Calu3 (cell line): ENCODE results near the gene ASXL2. TPM values are rescaled to one million over a fixed set of nuclear protein-coding genes. Genes with fewer than 3 reads are reported as not detected.
"Not testable (repeated sequence)": the region's sequence is repeated elsewhere in the genome, so short reads cannot be mapped to it uniquely, and the experiment has no call there.

ENCODE experiments used
- BruUV-seq: library from RNA; stranded (reverse); fragments of 400-500 nt; replicated peaks from 2 replicates; lab custom pipeline; 2021; lab: Mats Ljungman, UMichigan
- CTCF ChIA-PET: fragments of 300-600 bp; sonication (Branson Sonifier 250); formaldehyde crosslinking; loops from one replicate; lab custom pipeline; 2022; ENCODE audit warnings: antibody characterized with exemption; lab: Charles Lee
- DNase-seq: peaks from one replicate; pipeline ENCODE4 v3.0.0; 2022
- H3K27ac Mint-ChIP-seq: one replicate; pipeline ENCODE4 v1.8.0; 2022; ENCODE audit warnings: mixed read lengths; ENCODE audit not compliant: unreplicated experiment
- H3K27me3 Mint-ChIP-seq: one replicate; pipeline ENCODE4 v1.8.0; 2022; ENCODE audit warnings: mixed read lengths; ENCODE audit not compliant: unreplicated experiment
- H3K36me3 Mint-ChIP-seq: one replicate; pipeline ENCODE4 v1.8.0; 2022; ENCODE audit warnings: mild to moderate bottlenecking, moderate library complexity, mixed read lengths; ENCODE audit not compliant: insufficient read depth, unreplicated experiment
- H3K4me1 Mint-ChIP-seq: one replicate; pipeline ENCODE4 v1.8.0; 2022; ENCODE audit warnings: mild to moderate bottlenecking, low read depth, mixed read lengths; ENCODE audit not compliant: unreplicated experiment
- H3K4me3 Mint-ChIP-seq: one replicate; pipeline ENCODE4 v1.8.0; 2022; ENCODE audit warnings: mild to moderate bottlenecking, low read depth, moderate library complexity, mixed read lengths; ENCODE audit not compliant: unreplicated experiment
- H3K9me3 Mint-ChIP-seq: one replicate; pipeline ENCODE4 v1.8.0; 2022; ENCODE audit warnings: low read depth, mixed read lengths; ENCODE audit not compliant: unreplicated experiment
- intact Hi-C: fragments of 100-400 bp; cut with micrococcal nuclease; formaldehyde crosslinking; loops from one replicate; pipeline ENCODE4 v1.10.0; 2022; ENCODE audit not compliant: unreplicated experiment
- total RNA-seq: library from RNA; stranded (reverse); gene quantifications from 2 replicates; pipeline ENCODE4 v1.2.3, GENCODE V29; 2022
- TF ChIP-seq, protein P1 (sequence below): fragments of 200-600 bp; IDR thresholded peaks from one replicate; pipeline ENCODE4 v1.8.0; 2022; ENCODE audit warnings: antibody characterized with exemption; ENCODE audit not compliant: unreplicated experiment

ASXL2 gene
- total RNA-seq, 1 experiment from 2014 or later, result 42.8 TPM

DNA sequence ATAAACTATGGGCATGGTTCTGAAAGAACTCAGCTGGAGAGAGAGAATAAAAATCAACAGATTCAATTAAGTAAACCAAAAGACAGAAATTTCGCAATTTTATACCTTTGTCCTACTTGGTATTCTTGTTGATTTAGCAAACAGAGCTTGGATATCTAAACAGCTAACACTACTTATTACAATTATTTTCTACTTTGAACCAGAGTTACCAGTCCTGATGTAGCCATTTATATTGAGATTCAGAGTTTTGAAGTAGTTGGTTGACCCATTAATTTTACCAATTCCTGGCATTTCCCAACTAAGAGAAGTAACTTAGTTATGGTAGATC lies 48.9 kb downstream of the ASXL2 start:
- no TSS peak for BruUV-seq
- CTCF ChIA-PET, result interaction anchor here (0.9 kb wide), 1 partner anchor 12 kb away, joined by 3 read pairs; no protein-coding TSS in a partner anchor
- H3K4me1 Mint-ChIP-seq, result peaks cover 24% of the 10 kb centered on the region

GRCh38 chr2:25828532-25829376 lies 49.5 kb downstream of the ASXL2 start:
- H3K4me1 Mint-ChIP-seq, result peaks cover 24% of the 10 kb centered on the region
- DNase-seq, H3K27me3 Mint-ChIP-seq, intact Hi-C loops, H3K36me3 Mint-ChIP-seq, H3K9me3 Mint-ChIP-seq, BruUV-seq, H3K27ac Mint-ChIP-seq: not testable (repeated sequence)
- CTCF ChIA-PET, result interaction anchor here (0.7 to 0.9 kb wide), 2 partner anchors 12 to 13 kb away, joined by 3 read pairs; no protein-coding TSS in a partner anchor
- H3K4me3 Mint-ChIP-seq, result peak overlapping the region; percentile 5

More for the DNA sequence above, 48.9 kb downstream of the ASXL2 start:
- intact Hi-C loops, result no loop called here
- TF ChIP-seq, protein P1, sequence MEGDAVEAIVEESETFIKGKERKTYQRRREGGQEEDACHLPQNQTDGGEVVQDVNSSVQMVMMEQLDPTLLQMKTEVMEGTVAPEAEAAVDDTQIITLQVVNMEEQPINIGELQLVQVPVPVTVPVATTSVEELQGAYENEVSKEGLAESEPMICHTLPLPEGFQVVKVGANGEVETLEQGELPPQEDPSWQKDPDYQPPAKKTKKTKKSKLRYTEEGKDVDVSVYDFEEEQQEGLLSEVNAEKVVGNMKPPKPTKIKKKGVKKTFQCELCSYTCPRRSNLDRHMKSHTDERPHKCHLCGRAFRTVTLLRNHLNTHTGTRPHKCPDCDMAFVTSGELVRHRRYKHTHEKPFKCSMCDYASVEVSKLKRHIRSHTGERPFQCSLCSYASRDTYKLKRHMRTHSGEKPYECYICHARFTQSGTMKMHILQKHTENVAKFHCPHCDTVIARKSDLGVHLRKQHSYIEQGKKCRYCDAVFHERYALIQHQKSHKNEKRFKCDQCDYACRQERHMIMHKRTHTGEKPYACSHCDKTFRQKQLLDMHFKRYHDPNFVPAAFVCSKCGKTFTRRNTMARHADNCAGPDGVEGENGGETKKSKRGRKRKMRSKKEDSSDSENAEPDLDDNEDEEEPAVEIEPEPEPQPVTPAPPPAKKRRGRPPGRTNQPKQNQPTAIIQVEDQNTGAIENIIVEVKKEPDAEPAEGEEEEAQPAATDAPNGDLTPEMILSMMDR, result no peak
- H3K9me3 Mint-ChIP-seq, result peaks cover 2% of the 10 kb centered on the region
- H3K27me3 Mint-ChIP-seq, result no peaks in the 10 kb centered on the region
- no peak overlapping the region for H3K27ac Mint-ChIP-seq
- peak overlapping the region; percentile 5 for H3K4me3 Mint-ChIP-seq
- no peak for DNase-seq
- peaks cover 5% of the 10 kb centered on the region for H3K36me3 Mint-ChIP-seq

DNA sequence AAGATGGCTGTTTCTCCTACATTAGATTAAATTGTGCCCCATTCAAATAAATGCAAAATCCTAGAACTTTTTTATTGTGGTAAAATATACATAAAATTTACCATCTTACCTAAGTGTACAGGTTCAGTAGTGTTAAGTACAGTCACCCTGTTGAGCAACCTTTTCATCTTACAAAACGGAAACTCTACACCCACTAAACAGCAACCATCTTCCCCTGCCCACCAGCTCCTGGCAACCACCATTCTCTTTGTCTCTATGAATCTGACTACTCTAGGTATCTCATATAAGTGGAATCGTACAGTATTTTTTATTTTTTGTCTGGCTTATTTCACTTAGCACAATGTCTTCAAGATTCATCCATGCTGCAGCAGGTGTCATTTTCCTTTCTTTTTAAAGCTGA lies 53.0 kb downstream of the ASXL2 start:
- Mint-ChIP-seq H3K36me3 (no peaks in the 10 kb centered on the region), H3K4me3 (no peak overlapping the region), H3K4me1 (peaks cover 16% of the 10 kb centered on the region), H3K27ac (no peak overlapping the region), H3K27me3 (no peaks in the 10 kb centered on the region), H3K9me3 (no peaks in the 10 kb centered on the region)
- TF ChIP-seq, protein P1, result no peak
- intact Hi-C loops, result no loop called here
- CTCF ChIA-PET, result no interaction called here
- DNase-seq, result no peak
- no TSS peak for BruUV-seq

- CTCF ChIA-PET, result no interaction called here
- no peak overlapping the region for H3K4me3 Mint-ChIP-seq
- BruUV-seq, result no TSS peak
- H3K4me1 Mint-ChIP-seq, result peaks cover 11% of the 10 kb centered on the region
- no peak overlapping the region for H3K27ac Mint-ChIP-seq
- H3K27me3 Mint-ChIP-seq, result no peaks in the 10 kb centered on the region
- intact Hi-C loops, result no loop called here
- TF ChIP-seq, protein P1, result no peak
- H3K9me3 Mint-ChIP-seq, result no peaks in the 10 kb centered on the region
- no peak for DNase-seq
- H3K36me3 Mint-ChIP-seq, result no peaks in the 10 kb centered on the region
These were observed 53.6 kb downstream of the ASXL2 start for GRCh38 chr2:25824718-25825117.

DNA sequence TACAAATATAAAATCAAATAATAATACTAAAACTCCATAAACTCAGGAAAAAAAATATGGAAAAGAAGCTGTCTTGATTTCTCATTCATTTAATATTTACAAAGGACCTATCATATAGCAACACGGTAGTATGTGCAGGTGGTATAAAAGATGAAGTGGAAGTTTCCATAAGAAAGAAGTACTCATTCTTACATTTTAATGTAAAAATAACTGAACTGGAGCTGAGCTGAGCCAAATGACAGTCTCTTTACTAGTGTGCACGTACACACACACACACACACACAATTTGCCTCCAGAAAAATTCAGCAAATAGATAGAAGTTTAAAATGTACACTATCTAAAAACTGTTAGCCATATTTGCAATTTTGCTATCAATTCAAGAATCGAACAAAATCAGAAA lies 54.1 kb downstream of the ASXL2 start:
- no TSS peak for BruUV-seq
- H3K27me3 Mint-ChIP-seq, result no peaks in the 10 kb centered on the region
- CTCF ChIA-PET, result no interaction called here
- intact Hi-C loops, result no loop called here
- H3K4me3 Mint-ChIP-seq, result no peak overlapping the region
- no peaks in the 10 kb centered on the region for H3K9me3 Mint-ChIP-seq
- TF ChIP-seq, protein P1, result no peak
- DNase-seq, result no peak
- H3K36me3 Mint-ChIP-seq, result no peaks in the 10 kb centered on the region
- peaks cover 6% of the 10 kb centered on the region for H3K4me1 Mint-ChIP-seq
- no peak overlapping the region for H3K27ac Mint-ChIP-seq
